ENCODE results near the gene CMSS1. TPM values are rescaled to one million over a fixed set of nuclear protein-coding genes. Genes with fewer than 3 reads are reported as not detected.
A peak's percentile ranks its signal among the peaks of the same experiment; 100 is the strongest.

The CMSS1 gene
- total RNA-seq, 1 donor from 2014 or later: 35.7 TPM

DNA sequence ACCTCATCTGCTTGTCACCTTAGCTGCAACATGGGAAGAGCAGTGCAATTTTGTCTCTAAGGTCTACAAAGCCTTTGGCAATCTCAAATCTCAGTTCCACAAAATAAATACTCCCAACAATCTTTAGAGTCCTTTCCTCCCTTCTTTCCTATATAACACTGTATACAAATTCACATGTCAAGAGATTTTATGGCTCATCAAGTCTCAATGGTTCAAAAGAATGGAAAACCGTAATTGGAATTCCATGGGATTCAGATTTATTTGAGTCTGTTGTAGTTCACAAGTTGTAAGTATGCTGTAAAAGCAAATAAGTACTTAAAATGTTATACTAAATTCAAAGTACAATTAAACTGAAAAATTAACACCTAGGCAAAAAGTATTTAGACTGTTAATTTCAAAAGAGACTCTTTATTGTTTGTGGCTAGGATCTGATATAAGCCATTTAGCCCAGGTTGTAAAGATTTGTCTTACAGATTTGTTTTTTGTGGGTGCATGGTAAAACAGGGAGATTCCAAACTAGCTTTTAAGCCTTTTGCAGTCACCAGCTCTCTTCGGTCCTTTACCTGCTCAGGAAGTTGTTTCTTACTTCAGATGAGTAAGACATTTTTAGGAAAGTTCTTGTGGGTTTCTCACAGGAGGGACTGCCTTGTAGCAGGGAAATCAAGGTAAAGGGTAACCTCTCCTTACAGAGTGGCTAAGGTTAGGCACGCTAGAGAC is 50.1 kb downstream of the CMSS1 start:
- Mint-ChIP-seq H3K36me3 (ENCODE audit: insufficient read depth) (peaks cover 19% of the 10 kb centered on the region), H3K4me3 (ENCODE audit: low read depth) (no peak overlapping the region), H3K27me3 (no peaks in the 10 kb centered on the region), H3K4me1 (ENCODE audit: low read depth) (peaks cover 26% of the 10 kb centered on the region), H3K27ac (no peak overlapping the region), H3K9me3 (ENCODE audit: low read depth) (no peaks in the 10 kb centered on the region)
- DNase-seq (ENCODE audit: low spot score, unreplicated experiment): no peak
- TF ChIP-seq, protein P1, sequence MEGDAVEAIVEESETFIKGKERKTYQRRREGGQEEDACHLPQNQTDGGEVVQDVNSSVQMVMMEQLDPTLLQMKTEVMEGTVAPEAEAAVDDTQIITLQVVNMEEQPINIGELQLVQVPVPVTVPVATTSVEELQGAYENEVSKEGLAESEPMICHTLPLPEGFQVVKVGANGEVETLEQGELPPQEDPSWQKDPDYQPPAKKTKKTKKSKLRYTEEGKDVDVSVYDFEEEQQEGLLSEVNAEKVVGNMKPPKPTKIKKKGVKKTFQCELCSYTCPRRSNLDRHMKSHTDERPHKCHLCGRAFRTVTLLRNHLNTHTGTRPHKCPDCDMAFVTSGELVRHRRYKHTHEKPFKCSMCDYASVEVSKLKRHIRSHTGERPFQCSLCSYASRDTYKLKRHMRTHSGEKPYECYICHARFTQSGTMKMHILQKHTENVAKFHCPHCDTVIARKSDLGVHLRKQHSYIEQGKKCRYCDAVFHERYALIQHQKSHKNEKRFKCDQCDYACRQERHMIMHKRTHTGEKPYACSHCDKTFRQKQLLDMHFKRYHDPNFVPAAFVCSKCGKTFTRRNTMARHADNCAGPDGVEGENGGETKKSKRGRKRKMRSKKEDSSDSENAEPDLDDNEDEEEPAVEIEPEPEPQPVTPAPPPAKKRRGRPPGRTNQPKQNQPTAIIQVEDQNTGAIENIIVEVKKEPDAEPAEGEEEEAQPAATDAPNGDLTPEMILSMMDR (IDR thresholded peaks at IDR 0.05; ENCODE audit: unreplicated experiment): no peak

DNA sequence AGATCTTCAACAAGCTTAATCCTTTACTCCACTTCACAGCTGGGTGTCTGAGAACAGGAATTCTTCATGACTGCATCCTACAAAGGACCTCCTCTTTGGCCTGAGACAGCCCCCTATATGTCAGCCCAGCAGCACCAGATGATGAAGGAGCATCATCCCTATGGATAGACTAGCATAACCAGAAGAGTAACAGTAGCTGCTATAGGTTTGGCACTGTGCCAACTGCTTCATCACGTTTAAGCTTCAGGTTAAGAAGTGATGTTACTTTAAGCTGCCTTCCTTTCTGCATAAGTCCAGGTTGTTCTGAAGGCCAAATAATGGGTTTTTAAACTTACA is 50.6 kb downstream of the CMSS1 start:
- Mint-ChIP-seq H3K4me3 (ENCODE audit: low read depth) (no peak overlapping the region), H3K36me3 (ENCODE audit: insufficient read depth) (peaks cover 16% of the 10 kb centered on the region), H3K27me3 (no peaks in the 10 kb centered on the region), H3K9me3 (ENCODE audit: low read depth) (no peaks in the 10 kb centered on the region), H3K27ac (no peak overlapping the region), H3K4me1 (ENCODE audit: low read depth) (peaks cover 27% of the 10 kb centered on the region)
- TF ChIP-seq, protein P1 (IDR thresholded peaks at IDR 0.05; ENCODE audit: unreplicated experiment): no peak
- no peak for DNase-seq (ENCODE audit: low spot score, unreplicated experiment)

DNA sequence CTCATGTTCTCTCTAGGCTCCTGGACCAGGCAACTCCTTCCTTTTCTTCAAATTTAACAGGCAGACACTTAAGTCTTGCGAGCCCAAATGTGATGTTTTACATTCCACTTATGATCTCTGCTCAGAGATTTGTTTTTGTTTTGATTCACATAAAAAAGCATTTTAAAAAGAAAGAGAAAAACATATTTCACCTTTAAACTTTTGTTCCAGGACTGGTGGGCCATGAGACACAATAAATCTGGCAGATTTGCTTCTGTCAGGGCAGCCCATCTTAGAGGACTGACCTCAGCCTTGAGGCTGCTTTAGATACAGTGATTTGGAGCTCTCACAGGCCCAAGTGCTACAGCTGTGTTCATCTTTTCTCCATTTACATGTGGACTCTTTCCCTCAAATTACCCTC is 52.0 kb downstream of the CMSS1 start:
- Mint-ChIP-seq H3K4me1 (ENCODE audit: low read depth) (peaks cover 37% of the 10 kb centered on the region), H3K27me3 (no peaks in the 10 kb centered on the region), H3K9me3 (ENCODE audit: low read depth) (no peaks in the 10 kb centered on the region), H3K4me3 (ENCODE audit: low read depth) (no peak overlapping the region), H3K36me3 (ENCODE audit: insufficient read depth) (peaks cover 7% of the 10 kb centered on the region), H3K27ac (no peak overlapping the region)
- TF ChIP-seq, protein P1 (IDR thresholded peaks at IDR 0.05; ENCODE audit: unreplicated experiment): no peak
- DNase-seq (ENCODE audit: low spot score, unreplicated experiment): no peak

DNA sequence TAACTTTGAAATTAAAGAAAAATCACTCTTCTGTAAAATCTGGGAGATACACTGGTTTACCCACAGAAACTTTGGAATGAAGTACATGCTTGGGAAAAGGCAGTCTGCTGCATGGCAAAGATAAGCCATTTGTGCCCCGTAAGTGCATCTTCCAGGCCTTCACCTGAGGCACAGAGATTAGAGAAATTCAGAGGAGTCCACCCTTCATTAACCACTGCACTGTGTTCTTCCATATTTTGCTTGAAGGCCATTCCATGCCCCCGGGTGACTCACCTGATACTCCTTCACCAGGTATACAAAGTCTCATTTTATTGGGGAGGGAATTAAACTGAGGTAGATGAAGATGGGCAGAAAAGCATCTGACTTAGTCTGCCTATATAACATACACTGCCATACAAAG is 53.0 kb downstream of the CMSS1 start:
- peaks cover 7% of the 10 kb centered on the region for H3K36me3 Mint-ChIP-seq (ENCODE audit: insufficient read depth)
- H3K9me3 Mint-ChIP-seq (ENCODE audit: low read depth): no peaks in the 10 kb centered on the region
- TF ChIP-seq, protein P1 (IDR thresholded peaks at IDR 0.05; ENCODE audit: unreplicated experiment): no peak
- no peak overlapping the region for H3K4me3 Mint-ChIP-seq (ENCODE audit: low read depth)
- no peak overlapping the region for H3K27ac Mint-ChIP-seq
- H3K4me1 Mint-ChIP-seq (ENCODE audit: low read depth): peaks cover 43% of the 10 kb centered on the region
- H3K27me3 Mint-ChIP-seq: no peaks in the 10 kb centered on the region
- no peak for DNase-seq (ENCODE audit: low spot score, unreplicated experiment)

DNA sequence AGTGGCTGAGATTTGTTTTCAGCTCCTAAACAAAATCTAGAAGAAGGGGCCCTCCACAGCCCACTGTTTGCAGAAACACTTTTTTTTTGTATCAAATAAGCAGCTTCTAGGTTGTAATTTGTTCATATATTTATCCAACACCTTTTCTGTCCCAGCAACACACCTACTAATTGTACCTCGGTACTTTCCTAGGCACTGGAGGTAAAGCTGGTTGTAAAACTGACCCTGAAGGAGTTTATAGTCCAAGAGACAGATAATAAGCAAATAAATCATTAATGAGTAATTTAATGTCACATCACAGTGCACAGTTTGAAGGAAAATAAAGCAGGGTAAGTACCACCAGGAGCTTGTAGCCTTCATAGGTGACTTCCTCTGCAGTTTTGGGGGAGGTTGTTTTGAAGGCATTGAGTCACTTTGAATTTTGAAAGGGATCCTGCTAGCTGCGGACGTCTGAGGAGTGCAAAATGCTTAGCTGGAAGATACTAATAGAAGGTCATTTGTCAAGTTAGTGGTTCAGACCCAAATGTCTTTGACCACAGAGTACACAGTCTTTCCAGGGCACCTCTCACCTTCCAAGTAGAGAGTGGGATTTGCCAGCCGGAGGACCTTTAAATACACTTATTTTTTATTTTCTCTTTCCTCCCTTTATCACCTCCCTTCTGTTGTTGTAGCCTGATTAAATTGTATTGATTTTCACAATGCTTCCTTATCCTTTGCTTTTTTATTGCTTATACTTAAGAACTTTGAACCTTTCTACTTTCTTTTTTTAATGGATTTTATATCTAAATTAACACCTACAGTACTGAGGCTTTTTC is 53.8 kb downstream of the CMSS1 start:
- DNase-seq (ENCODE audit: low spot score, unreplicated experiment): no peak
- Mint-ChIP-seq H3K27ac (peak overlapping the region; percentile 83), H3K27me3 (no peaks in the 10 kb centered on the region), H3K36me3 (ENCODE audit: insufficient read depth) (peaks cover 4% of the 10 kb centered on the region), H3K4me1 (ENCODE audit: low read depth) (peaks cover 43% of the 10 kb centered on the region), H3K9me3 (ENCODE audit: low read depth) (no peaks in the 10 kb centered on the region), H3K4me3 (ENCODE audit: low read depth) (peak overlapping the region; percentile 36)
- TF ChIP-seq, protein P1 (IDR thresholded peaks at IDR 0.05; ENCODE audit: unreplicated experiment): no peak

Data from progenitor cell of endocrine pancreas (in vitro differentiated cells).